C1 segment of cervical spinal cord (tissue), 14 donors: ENCODE results near the gene NFYA.
A peak's percentile ranks its signal among the peaks of the same experiment; 100 is the strongest.

Experiments used
- DNase-seq, 14 donors: peaks; one replicate each; lab custom pipeline; 2025; lab: John Stamatoyannopoulos, UW

Gene NFYA

GRCh38 chr6:41073203-41073967 is 611 bp downstream of the NFYA start:
- DNase-seq = peak in 13 of 14 donors; percentile 17 to 80 (median 66)

- DNase-seq = no peak
Observed at GRCh38 chr6:41073968-41074691, 1.4 kb downstream of the NFYA start.

- peak in 1 of 14 donors; percentile 6 for DNase-seq
Observed at GRCh38 chr6:41074692-41075436, 2.1 kb downstream of the NFYA start.

- DNase-seq = no peak
Observed at GRCh38 chr6:41075651-41076626, 3.2 kb downstream of the NFYA start.

- DNase-seq = peak in 1 of 14 donors; percentile 47
Observed at GRCh38 chr6:41077536-41077935, 4.8 kb downstream of the NFYA start.

GRCh38 chr6:41078101-41078500 is 5.3 kb downstream of the NFYA start:
- no peak for DNase-seq

- DNase-seq = no peak
Observed at GRCh38 chr6:41079080-41079479, 6.3 kb downstream of the NFYA start.

GRCh38 chr6:41080621-41081020 is 7.8 kb downstream of the NFYA start:
- DNase-seq = no peak

GRCh38 chr6:41083072-41083471 is 10.3 kb downstream of the NFYA start:
- no peak for DNase-seq

GRCh38 chr6:41085182-41085581 is 12.4 kb downstream of the NFYA start:
- DNase-seq = no peak

GRCh38 chr6:41088451-41088850 is 15.7 kb downstream of the NFYA start:
- DNase-seq = no peak

- no peak for DNase-seq
Observed at GRCh38 chr6:41090841-41091761, 18.3 kb downstream of the NFYA start.

- DNase-seq = no peak
Observed at GRCh38 chr6:41092421-41093140, 19.8 kb downstream of the NFYA start.

GRCh38 chr6:41093729-41094128 is 21.0 kb downstream of the NFYA start:
- DNase-seq = no peak

GRCh38 chr6:41097467-41098090 is 24.8 kb downstream of the NFYA start:
- peak in 1 of 14 donors; percentile 62 for DNase-seq

- peak in 1 of 14 donors; percentile 52 for DNase-seq
Observed at GRCh38 chr6:41098366-41098765, 25.6 kb downstream of the NFYA start.

GRCh38 chr6:41100871-41101287 is 28.1 kb downstream of the NFYA start:
- DNase-seq = peak in 1 of 14 donors; percentile 23

- no peak for DNase-seq
Observed at GRCh38 chr6:41103847-41104246, 31.1 kb downstream of the NFYA start.

- DNase-seq = no peak
Observed at GRCh38 chr6:41111017-41111416, 38.2 kb downstream of the NFYA start.
